ENCODE measurements around the gene CLASRP.

DNA sequence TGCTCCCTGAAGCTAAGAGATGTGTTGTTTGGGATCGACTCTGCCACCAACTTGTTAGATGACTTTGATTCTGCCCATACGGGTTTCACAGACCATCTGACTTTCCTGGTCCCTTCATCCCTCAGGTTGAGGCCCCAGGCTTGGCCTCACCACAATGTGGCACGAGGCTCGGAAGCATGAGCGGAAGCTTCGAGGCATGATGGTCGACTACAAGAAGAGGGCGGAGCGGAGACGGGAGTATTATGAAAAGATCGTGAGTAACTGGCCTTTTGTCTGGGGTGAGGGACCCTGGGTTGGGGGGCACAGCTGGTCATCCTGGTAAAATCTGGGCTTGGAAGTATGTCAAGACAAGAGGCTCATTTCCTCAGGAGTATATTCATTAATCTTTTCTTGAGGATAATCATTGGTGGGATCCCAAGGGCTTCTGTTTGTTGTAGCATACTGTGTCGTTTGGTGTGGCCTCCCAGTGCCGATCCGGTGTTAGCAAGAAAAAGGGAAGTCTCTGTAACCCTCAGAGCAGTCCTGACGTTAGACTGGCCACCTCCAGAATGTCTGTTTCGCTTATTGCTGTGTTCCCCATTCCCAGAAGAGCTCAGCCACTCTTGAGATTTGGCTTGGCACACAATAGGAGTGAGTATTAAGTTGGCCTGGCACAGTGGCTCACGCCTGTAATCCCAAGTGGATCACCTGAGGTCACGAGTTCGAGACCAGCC, 1.4 kb downstream of the CLASRP start:
- TF ChIP-seq, protein P1, sequence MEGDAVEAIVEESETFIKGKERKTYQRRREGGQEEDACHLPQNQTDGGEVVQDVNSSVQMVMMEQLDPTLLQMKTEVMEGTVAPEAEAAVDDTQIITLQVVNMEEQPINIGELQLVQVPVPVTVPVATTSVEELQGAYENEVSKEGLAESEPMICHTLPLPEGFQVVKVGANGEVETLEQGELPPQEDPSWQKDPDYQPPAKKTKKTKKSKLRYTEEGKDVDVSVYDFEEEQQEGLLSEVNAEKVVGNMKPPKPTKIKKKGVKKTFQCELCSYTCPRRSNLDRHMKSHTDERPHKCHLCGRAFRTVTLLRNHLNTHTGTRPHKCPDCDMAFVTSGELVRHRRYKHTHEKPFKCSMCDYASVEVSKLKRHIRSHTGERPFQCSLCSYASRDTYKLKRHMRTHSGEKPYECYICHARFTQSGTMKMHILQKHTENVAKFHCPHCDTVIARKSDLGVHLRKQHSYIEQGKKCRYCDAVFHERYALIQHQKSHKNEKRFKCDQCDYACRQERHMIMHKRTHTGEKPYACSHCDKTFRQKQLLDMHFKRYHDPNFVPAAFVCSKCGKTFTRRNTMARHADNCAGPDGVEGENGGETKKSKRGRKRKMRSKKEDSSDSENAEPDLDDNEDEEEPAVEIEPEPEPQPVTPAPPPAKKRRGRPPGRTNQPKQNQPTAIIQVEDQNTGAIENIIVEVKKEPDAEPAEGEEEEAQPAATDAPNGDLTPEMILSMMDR (IDR thresholded peaks at IDR 0.05; ENCODE audit: low read depth, low read length), result no peak
- TF ChIP-seq EZH2phosphoT487 (IDR thresholded peaks at IDR 0.05; ENCODE audit: low read depth), result no peak
